Panc1 (cell line): Measurements from ENCODE around the gene SLC4A4.

ENCODE experiments used
- CTCF ChIP-seq: fragments of 450-650 bp; IDR thresholded peaks from 2 replicates; pipeline ENCODE4 v1.5.1; 2017; ENCODE audit warnings: mild to moderate bottlenecking
- SIN3A ChIP-seq: IDR thresholded peaks from 2 replicates; pipeline ENCODE4 v1.6.1; 2012; ENCODE audit warnings: low read depth, mild to moderate bottlenecking, low read length, moderate library complexity, borderline replicate concordance; ENCODE audit not compliant: insufficient read depth

GRCh38 chr4:71532407-71532806 is 193.6 kb downstream of the SLC4A4 start:
- TF ChIP-seq CTCF (no peak), SIN3A (no peak)
